ENCODE data around the gene SP140L. TPM values are rescaled to one million over a fixed set of nuclear protein-coding genes. Genes with fewer than 3 reads are reported as not detected.
"Not testable (repeated sequence)": the region's sequence is repeated elsewhere in the genome, so short reads cannot be mapped to it uniquely, and the experiment has no call there.

The SP140L gene
- total RNA-seq, 3 donors from 2014 or later = 8.5 to 56.1 (median 17.4) TPM

- TF ChIP-seq POLR2AphosphoS5 (IDR thresholded peaks at IDR 0.05) (no peak), POLR2A (IDR thresholded peaks at IDR 0.05) (no peak), CTCF (IDR thresholded peaks at IDR 0.05) (no peak)
- intact Hi-C loops (cut with DNase I; ENCODE audit: low total_unique reads) = no loop called here
- Histone ChIP-seq H3K4me3 (no peak overlapping the region), H3K36me3 (no peaks in the 10 kb centered on the region), H3K27ac (no peak overlapping the region), H3K4me1 (no peaks in the 10 kb centered on the region), H3K27me3 (no peaks in the 10 kb centered on the region), H3K9me3 (peaks cover 0 to 20% of the 10 kb centered on the region in 2 donors)
- DNase-seq (ENCODE audit: low spot score in 2 of 2) = no peak
Measured at GRCh38 chr2:230434677-230435324, 107.8 kb downstream of the SP140L start.

GRCh38 chr2:230435431-230435830, 108.4 kb downstream of the SP140L start:
- H3K27ac ChIP-seq = no peak overlapping the region
- H3K36me3 ChIP-seq = no peaks in the 10 kb centered on the region
- H3K4me1 ChIP-seq = no peaks in the 10 kb centered on the region
- no peaks in the 10 kb centered on the region for H3K27me3 ChIP-seq
- no peak for DNase-seq (ENCODE audit: low spot score in 2 of 2)
- intact Hi-C loops (cut with DNase I; ENCODE audit: low total_unique reads) = no loop called here
- TF ChIP-seq POLR2AphosphoS5 (IDR thresholded peaks at IDR 0.05) (no peak), CTCF (IDR thresholded peaks at IDR 0.05) (no peak), POLR2A (IDR thresholded peaks at IDR 0.05) (no peak)
- H3K9me3 ChIP-seq = peaks cover 0 to 20% of the 10 kb centered on the region in 2 donors
- H3K4me3 ChIP-seq = no peak overlapping the region

GRCh38 chr2:230439121-230439520, 112.1 kb downstream of the SP140L start:
- H3K4me1 ChIP-seq; intact Hi-C loops (cut with DNase I; ENCODE audit: low total_unique reads); H3K27me3 ChIP-seq; H3K36me3 ChIP-seq; H3K27ac ChIP-seq; H3K4me3 ChIP-seq; DNase-seq (ENCODE audit: low spot score in 2 of 2): not testable (repeated sequence)
- peaks cover 0 to 13% of the 10 kb centered on the region in 2 donors for H3K9me3 ChIP-seq

GRCh38 chr2:230439590-230439989, 112.6 kb downstream of the SP140L start:
- no peak for TF ChIP-seq POLR2AphosphoS5 (IDR thresholded peaks at IDR 0.05)
- TF ChIP-seq CTCF (IDR thresholded peaks at IDR 0.05) = no peak
- no peak for TF ChIP-seq POLR2A (IDR thresholded peaks at IDR 0.05)
- no peak for DNase-seq (ENCODE audit: low spot score in 2 of 2)
- Histone ChIP-seq H3K36me3 (no peaks in the 10 kb centered on the region), H3K27ac (no peak overlapping the region), H3K4me1 (no peaks in the 10 kb centered on the region), H3K9me3 (peaks cover 0 to 13% of the 10 kb centered on the region in 2 donors), H3K27me3 (no peaks in the 10 kb centered on the region), H3K4me3 (no peak overlapping the region)
- intact Hi-C loops (cut with DNase I; ENCODE audit: low total_unique reads) = no loop called here

- H3K27me3 ChIP-seq = no peaks in the 10 kb centered on the region
- H3K36me3 ChIP-seq = no peaks in the 10 kb centered on the region
- no peak for TF ChIP-seq POLR2AphosphoS5 (IDR thresholded peaks at IDR 0.05)
- TF ChIP-seq POLR2A (IDR thresholded peaks at IDR 0.05) = no peak
- TF ChIP-seq CTCF (IDR thresholded peaks at IDR 0.05) = no peak
- H3K4me3 ChIP-seq = no peak overlapping the region
- peak overlapping the region in 1 of 2 donors; percentile 29 for H3K27ac ChIP-seq
- intact Hi-C loops (cut with DNase I; ENCODE audit: low total_unique reads) = no loop called here
- H3K9me3 ChIP-seq = peaks cover 0 to 5% of the 10 kb centered on the region in 2 donors
- no peaks in the 10 kb centered on the region for H3K4me1 ChIP-seq
- DNase-seq (ENCODE audit: low spot score in 2 of 2) = peak in 1 of 2 donors; percentile 27
Measured at GRCh38 chr2:230441227-230441897, 114.4 kb downstream of the SP140L start.
